ENCODE data around the gene UCN2.

DNA sequence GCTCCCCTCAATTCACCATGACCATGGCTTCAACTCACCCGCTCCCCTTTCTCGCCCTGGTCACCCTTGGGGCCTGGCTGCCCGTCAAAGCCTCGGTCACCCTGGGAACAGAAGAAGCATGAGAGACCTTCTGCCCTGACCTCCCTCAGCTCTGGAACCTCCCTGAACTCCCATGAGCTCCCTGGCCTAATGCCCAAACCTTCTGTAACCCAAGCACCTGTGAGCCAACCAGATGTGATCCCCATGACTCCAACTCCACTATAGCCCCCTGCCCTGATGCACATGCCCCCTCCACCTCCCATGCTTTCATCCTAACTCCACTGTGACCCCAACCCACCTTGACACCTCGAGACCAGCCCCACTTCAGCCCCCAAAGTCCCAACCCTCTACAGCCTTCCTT lies 3.5 kb upstream of the UCN2 start:
- TF ChIP-seq, protein P1, sequence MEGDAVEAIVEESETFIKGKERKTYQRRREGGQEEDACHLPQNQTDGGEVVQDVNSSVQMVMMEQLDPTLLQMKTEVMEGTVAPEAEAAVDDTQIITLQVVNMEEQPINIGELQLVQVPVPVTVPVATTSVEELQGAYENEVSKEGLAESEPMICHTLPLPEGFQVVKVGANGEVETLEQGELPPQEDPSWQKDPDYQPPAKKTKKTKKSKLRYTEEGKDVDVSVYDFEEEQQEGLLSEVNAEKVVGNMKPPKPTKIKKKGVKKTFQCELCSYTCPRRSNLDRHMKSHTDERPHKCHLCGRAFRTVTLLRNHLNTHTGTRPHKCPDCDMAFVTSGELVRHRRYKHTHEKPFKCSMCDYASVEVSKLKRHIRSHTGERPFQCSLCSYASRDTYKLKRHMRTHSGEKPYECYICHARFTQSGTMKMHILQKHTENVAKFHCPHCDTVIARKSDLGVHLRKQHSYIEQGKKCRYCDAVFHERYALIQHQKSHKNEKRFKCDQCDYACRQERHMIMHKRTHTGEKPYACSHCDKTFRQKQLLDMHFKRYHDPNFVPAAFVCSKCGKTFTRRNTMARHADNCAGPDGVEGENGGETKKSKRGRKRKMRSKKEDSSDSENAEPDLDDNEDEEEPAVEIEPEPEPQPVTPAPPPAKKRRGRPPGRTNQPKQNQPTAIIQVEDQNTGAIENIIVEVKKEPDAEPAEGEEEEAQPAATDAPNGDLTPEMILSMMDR (IDR thresholded peaks at IDR 0.05; ENCODE audit: extremely low read depth in 1 of 2, insufficient read depth in 1 of 2, low read depth in 1 of 2, low read length in 2 of 2): no peak
- no peak for TF ChIP-seq POLR2A (IDR thresholded peaks at IDR 0.05; ENCODE audit: low read depth, low read length)
- no peak for TF ChIP-seq POLR2AphosphoS5 (IDR thresholded peaks at IDR 0.05; ENCODE audit: insufficient read depth, low read depth, low read length)
- no peak for TF ChIP-seq EZH2 (IDR thresholded peaks at IDR 0.05; ENCODE audit: borderline replicate concordance, low read depth, low read length, severe bottlenecking)
